ENCODE measurements around the gene CIRBP. TPM values are rescaled to one million over a fixed set of nuclear protein-coding genes. Genes with fewer than 3 reads are reported as not detected.

Gene CIRBP
- total RNA-seq, 3 donors from 2014 or later = 281 to 507 (median 300) TPM

DNA sequence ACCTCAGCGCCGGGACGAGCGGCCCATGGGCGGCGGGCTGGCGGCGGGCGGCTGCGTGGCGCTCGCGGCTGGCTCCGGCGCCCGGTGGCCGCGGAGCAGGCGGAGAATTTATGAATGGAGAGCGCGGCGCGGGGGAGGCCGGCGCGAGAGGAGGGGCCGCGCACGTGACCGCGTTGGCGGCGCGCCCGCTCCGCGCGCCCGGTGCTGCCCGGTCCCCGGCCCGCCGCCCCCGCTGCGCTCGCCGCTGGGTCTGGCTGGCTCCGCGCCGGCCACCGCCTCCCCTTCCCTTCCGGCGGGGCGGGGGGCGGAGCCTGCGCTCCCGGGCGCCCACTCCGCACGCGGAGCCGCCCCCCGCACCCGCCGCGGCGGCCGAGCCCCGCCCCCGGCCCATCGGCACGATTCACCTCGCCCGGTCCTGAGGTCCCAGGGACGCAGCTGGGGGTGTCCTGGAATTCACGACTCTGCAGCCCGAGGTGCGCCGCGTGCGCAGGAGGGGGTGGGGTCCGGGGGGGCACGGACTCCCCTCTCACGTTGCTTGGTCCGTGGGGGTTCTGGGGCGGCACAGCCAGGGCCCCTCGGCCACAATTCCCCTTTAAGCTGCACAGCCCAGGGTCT is 31.3 kb upstream of the CIRBP start, which contains the start of gene CBARP:
Gene CBARP (minus strand): TSS at position 252 of the 615 bp plus-strand sequence. CDS start 1,905 bp downstream, outside the sequence.
- TF ChIP-seq, protein P1, sequence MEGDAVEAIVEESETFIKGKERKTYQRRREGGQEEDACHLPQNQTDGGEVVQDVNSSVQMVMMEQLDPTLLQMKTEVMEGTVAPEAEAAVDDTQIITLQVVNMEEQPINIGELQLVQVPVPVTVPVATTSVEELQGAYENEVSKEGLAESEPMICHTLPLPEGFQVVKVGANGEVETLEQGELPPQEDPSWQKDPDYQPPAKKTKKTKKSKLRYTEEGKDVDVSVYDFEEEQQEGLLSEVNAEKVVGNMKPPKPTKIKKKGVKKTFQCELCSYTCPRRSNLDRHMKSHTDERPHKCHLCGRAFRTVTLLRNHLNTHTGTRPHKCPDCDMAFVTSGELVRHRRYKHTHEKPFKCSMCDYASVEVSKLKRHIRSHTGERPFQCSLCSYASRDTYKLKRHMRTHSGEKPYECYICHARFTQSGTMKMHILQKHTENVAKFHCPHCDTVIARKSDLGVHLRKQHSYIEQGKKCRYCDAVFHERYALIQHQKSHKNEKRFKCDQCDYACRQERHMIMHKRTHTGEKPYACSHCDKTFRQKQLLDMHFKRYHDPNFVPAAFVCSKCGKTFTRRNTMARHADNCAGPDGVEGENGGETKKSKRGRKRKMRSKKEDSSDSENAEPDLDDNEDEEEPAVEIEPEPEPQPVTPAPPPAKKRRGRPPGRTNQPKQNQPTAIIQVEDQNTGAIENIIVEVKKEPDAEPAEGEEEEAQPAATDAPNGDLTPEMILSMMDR (IDR thresholded peaks at IDR 0.05) = no peak
- Histone ChIP-seq H3K36me3 (ENCODE audit: low read depth) (no peaks in the 10 kb centered on the region), H3K4me3 (no peak within 1 kb of the TSS), H3K9me3 (no peaks in the 10 kb centered on the region), H3K4me1 (ENCODE audit: low read depth) (peaks cover 36% of the 10 kb centered on the region)
- peak in 1 of 3 donors; percentile 50 for DNase-seq
- no peak for ATAC-seq
- intact Hi-C loops (cut with DNase I, micrococcal nuclease) = no loop called here

DNA sequence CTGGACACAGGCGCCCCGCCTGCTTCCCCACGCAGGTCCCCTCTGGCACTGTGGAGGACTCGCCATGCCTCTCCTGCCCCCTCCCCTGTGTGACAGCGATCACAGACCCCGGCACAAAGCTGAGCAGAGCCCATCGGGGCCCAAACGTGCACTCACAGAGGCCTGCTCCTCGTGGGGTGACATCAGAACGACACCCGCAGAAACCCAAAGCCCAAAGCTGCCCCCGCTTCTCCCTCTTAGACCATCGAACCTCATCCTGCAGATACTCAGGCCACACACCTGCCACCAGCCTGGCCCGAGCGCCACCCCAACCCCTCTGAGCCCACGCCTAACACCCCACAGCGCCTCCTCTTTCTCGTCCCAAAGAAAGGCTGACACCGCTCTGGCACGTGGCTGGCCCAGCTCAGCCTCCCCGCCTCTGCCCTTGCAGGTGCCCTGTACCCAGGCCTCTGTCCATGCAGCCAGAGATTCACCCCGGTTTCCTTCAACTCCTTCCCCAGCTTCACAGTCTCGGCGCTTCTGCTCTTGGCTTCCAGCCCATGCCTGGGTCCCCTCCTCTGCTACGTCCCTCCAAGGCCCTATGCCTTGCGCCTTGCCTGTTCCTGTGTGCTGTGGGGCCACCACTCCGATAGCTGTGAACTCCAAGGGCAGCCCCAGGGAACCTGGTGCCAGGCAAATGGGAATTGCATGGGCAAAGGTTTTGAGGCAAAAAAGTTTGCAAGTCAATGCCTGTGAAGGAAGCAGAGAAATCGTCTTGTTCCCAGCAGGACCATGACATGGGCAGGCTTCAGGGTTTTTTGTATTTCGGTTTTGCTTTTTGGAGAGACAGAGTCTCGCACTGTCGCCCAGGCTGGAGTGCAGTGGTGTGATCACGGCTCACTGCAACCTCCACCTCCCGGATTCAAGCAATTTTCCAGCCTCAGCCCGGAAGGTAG is 30.5 kb upstream of the CIRBP start:
- intact Hi-C loops (cut with DNase I, micrococcal nuclease) = no loop called here
- no peak overlapping the region for H3K4me3 ChIP-seq
- H3K36me3 ChIP-seq (ENCODE audit: low read depth) = no peaks in the 10 kb centered on the region
- DNase-seq = no peak
- H3K4me1 ChIP-seq (ENCODE audit: low read depth) = peaks cover 36% of the 10 kb centered on the region
- TF ChIP-seq, protein P1 (IDR thresholded peaks at IDR 0.05) = no peak
- no peak for ATAC-seq
- no peaks in the 10 kb centered on the region for H3K9me3 ChIP-seq

DNA sequence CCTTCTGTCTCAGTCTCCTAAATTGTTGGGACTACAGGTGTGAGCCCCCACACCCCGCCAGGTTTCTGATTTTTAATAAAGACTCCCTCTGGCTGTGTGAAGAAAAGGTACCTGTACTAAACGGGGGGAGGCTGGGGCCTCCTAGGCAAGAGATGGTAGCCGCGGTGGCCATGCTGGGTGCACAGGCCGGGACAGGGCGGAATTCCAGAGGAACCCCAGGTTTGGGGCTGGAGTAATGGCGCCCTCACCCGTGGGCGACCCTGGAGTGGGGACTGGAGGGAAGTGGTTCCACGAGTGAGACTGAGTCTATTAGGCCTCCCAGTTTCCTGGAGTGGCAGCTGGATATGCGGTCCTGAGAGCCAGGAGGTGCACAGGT is 29.7 kb upstream of the CIRBP start:
- no peak for DNase-seq
- H3K36me3 ChIP-seq (ENCODE audit: low read depth) = no peaks in the 10 kb centered on the region
- no peak for ATAC-seq
- intact Hi-C loops (cut with DNase I, micrococcal nuclease) = no loop called here
- no peaks in the 10 kb centered on the region for H3K9me3 ChIP-seq
- TF ChIP-seq, protein P1 (IDR thresholded peaks at IDR 0.05) = no peak
- no peak overlapping the region for H3K4me3 ChIP-seq
- H3K4me1 ChIP-seq (ENCODE audit: low read depth) = peaks cover 39% of the 10 kb centered on the region

DNA sequence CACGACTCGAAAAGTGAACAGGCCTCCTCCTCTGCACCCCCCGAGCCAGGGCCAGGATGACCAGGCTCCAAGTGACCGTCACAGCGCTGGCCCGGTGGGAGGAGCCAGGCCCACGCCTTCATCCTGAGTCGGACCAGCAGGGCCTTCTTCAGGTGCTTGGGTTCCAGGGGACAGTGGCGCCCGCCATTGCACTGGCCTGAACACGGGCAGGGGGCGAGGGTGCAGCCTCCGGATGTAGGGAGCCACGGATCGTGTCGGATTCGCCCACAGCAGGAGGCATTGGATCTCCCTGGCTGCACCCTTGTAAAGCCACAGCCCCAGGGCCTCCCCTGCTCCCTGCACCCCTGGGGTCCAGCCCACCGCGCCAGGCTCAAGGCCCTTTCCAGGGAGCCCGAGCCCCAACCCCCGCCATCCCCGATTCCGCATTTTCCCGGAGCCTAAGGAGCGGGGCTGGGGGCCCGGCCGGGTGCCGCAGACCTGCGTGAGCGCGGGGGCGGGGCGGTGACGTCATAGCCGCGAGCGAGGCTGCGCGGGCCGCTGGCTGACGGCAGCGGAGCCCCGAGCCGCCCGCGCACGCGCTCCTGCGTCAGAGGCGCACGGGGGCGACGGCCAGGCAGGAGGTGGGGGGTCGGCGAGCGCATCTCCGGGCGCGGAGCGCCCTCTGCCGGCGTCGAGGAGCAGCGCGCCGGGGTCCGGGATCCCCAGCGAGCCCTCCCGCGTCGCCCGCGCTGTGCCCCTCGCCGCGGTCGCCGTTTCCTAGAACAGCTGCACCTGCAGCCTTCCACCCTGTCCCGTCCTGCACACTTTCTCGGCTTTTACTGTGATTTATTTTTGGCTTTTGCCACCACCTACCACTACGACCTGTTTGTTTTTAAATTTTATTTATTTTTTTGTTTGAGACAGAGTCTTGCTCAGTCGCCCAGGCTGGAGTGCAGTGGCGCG is 29.1 kb upstream of the CIRBP start:
- DNase-seq (peak; percentile 81 to 90 (median 89)), ATAC-seq (peak; percentile 48)
- H3K36me3 ChIP-seq (ENCODE audit: low read depth) = no peaks in the 10 kb centered on the region
- H3K9me3 ChIP-seq = no peaks in the 10 kb centered on the region
- intact Hi-C loops (cut with DNase I, micrococcal nuclease) = no loop called here
- H3K4me3 ChIP-seq = no peak overlapping the region
- TF ChIP-seq, protein P1 (IDR thresholded peaks at IDR 0.05) = peak; percentile 82
- peaks cover 46% of the 10 kb centered on the region for H3K4me1 ChIP-seq (ENCODE audit: low read depth)

DNA sequence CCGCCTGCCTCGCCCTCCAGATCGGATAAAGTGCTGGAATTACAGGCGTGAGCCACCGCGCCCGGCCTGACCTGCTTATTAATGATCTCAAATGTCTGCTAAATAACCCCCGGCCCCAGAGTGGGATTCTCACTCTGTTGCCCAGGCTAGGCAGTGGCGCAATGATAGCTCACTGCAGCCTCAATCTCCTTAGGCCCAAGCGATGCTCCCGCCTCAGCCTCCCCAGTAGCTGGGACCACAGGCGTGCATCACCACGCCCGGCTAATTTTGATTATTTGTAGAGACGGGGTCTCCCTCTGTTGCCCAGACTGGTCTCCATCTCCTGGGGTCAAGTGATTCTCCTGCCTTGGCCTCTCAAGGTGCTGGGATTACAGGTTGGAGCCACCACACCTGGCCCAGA is 28.2 kb upstream of the CIRBP start:
- ATAC-seq (no peak), DNase-seq (peak in 1 of 3 donors; percentile 53)
- H3K4me1 ChIP-seq (ENCODE audit: low read depth) = peaks cover 55% of the 10 kb centered on the region
- no peaks in the 10 kb centered on the region for H3K36me3 ChIP-seq (ENCODE audit: low read depth)
- TF ChIP-seq, protein P1 (IDR thresholded peaks at IDR 0.05) = no peak
- no peak overlapping the region for H3K4me3 ChIP-seq
- no peaks in the 10 kb centered on the region for H3K9me3 ChIP-seq
- intact Hi-C loops (cut with DNase I, micrococcal nuclease) = no loop called here
